Epithelial cell of proximal tubule (primary cell): Measurements from ENCODE around the gene KDM3A. TPM values are rescaled to one million over a fixed set of nuclear protein-coding genes. Genes with fewer than 3 reads are reported as not detected.
"Not testable (repeated sequence)": the region's sequence is repeated elsewhere in the genome, so short reads cannot be mapped to it uniquely, and the experiment has no call there.

Experiments used
- DNase-seq: peaks from one replicate; pipeline ENCODE4 v3.0.0-alpha.2; 2011; ENCODE audit warnings: low read depth
- H3K4me3 ChIP-seq: 2 replicates; pipeline ENCODE4 v1.5.1; 2011; ENCODE audit warnings: low read depth, mild to moderate bottlenecking, low read length
- CTCF ChIP-seq: conservative IDR thresholded peaks from 2 replicates; pipeline ENCODE4 v1.5.1; 2012; ENCODE audit warnings: low read depth, mild to moderate bottlenecking, low read length
- total RNA-seq: library from RNA; depleted of rRNA; stranded (reverse); fragments of >200 nt; gene quantifications from 2 replicates; pipeline ENCODE4 v1.2.3, GENCODE V29; 2015

The KDM3A gene
- total RNA-seq, 1 donor from 2014 or later = 14.5 TPM

GRCh38 chr2:86485802-86486201 is 44.6 kb downstream of the KDM3A start:
- DNase-seq = no peak
- H3K4me3 ChIP-seq = no peak overlapping the region
- no peak for TF ChIP-seq CTCF

- no peak overlapping the region for H3K4me3 ChIP-seq
- no peak for DNase-seq
- TF ChIP-seq CTCF = no peak
Observed at GRCh38 chr2:86487062-86487461, 45.9 kb downstream of the KDM3A start.

- no peak overlapping the region for H3K4me3 ChIP-seq
- TF ChIP-seq CTCF = no peak
- no peak for DNase-seq
Observed at GRCh38 chr2:86488561-86489250, 47.5 kb downstream of the KDM3A start.

- no peak for TF ChIP-seq CTCF
- no peak overlapping the region for H3K4me3 ChIP-seq
- no peak for DNase-seq
Observed at GRCh38 chr2:86489542-86489941, 48.4 kb downstream of the KDM3A start.

GRCh38 chr2:86490245-86490644 is 49.1 kb downstream of the KDM3A start:
- H3K4me3 ChIP-seq = no peak overlapping the region
- TF ChIP-seq CTCF = no peak
- no peak for DNase-seq

GRCh38 chr2:86491088-86491487 is 49.9 kb downstream of the KDM3A start:
- no peak for DNase-seq
- no peak for TF ChIP-seq CTCF
- no peak overlapping the region for H3K4me3 ChIP-seq

- TF ChIP-seq CTCF = no peak
- DNase-seq = no peak
- H3K4me3 ChIP-seq = no peak overlapping the region
Observed at GRCh38 chr2:86492048-86492453, 50.9 kb downstream of the KDM3A start.

GRCh38 chr2:86496391-86496790 is 55.2 kb downstream of the KDM3A start:
- DNase-seq, H3K4me3 ChIP-seq: not testable (repeated sequence)
